B cell (primary cell): ENCODE results near the gene OR5B21. TPM values are rescaled to one million over a fixed set of nuclear protein-coding genes. Genes with fewer than 3 reads are reported as not detected.

Experiments used
- ATAC-seq: fragments of 200-7000 bp; cut with Tn5 transposase; one replicate; pipeline ENCODE4 v1.10.0; 2021; ENCODE audit warnings: low read depth, mild to moderate bottlenecking, moderate number of reproducible peaks, moderate library complexity
- CTCF ChIA-PET: fragments of 350-600 bp; sonication (Branson Sonifier 250); formaldehyde crosslinking; loops from one replicate; lab custom pipeline; 2021; ENCODE audit warnings: antibody characterized with exemption, inconsistent platforms; lab: Charles Lee
- POLR2A ChIA-PET: fragments of 350-600 bp; sonication (Branson Sonifier 250); formaldehyde crosslinking; loops from one replicate; lab custom pipeline; 2021; ENCODE audit warnings: antibody characterized with exemption; lab: Charles Lee
- DNase-seq: peaks from one replicate; pipeline ENCODE4 v3.0.0; 2013
- H2AFZ ChIP-seq: 2 replicates; pipeline ENCODE4 v1.6.1; 2012; ENCODE audit warnings: mild to moderate bottlenecking, low read depth, low read length; ENCODE audit not compliant: insufficient read depth, poor library complexity, severe bottlenecking
- H3K27ac ChIP-seq, 2 donors: 1 replicate in 1 of 2; 2 replicates in 1 of 2; pipeline ENCODE4 v1.5.1; 2012 to 2013; ENCODE audit warnings: low read length in 2 of 2, mild to moderate bottlenecking in 2 of 2, moderate library complexity in 1 of 2
- H3K27me3 ChIP-seq, 4 experiments: fragments of 200-600 bp in 1 of 4; sonication (generic) in 1 of 4; replicated peaks in 1 of 4; 1 replicate in 2 of 4; 2 replicates in 2 of 4; pipeline versions ENCODE4 v1.6.1 to v1.7.0; 2013 to 2016; ENCODE audit warnings: low read length in 3 of 4, mild to moderate bottlenecking in 2 of 4, mixed read lengths in 1 of 4, moderate library complexity in 1 of 4; ENCODE audit not compliant: insufficient read depth in 4 of 4, control insufficient read depth in 3 of 4; ENCODE audit errors: control extremely low read depth in 1 of 4
- H3K36me3 ChIP-seq, 2 experiments: replicated peaks in 1 of 2; 1 replicate in 1 of 2; 2 replicates in 1 of 2; pipeline versions ENCODE4 v1.6.1 to v1.7.1; 2013; ENCODE audit warnings: low read length in 1 of 2; ENCODE audit not compliant: insufficient read depth in 2 of 2, control insufficient read depth in 1 of 2; ENCODE audit errors: control extremely low read depth in 1 of 2, extremely low read depth in 1 of 2
- H3K4me1 ChIP-seq, 2 donors: fragments of 200-600 bp in 1 of 2; sonication (generic) in 1 of 2; 1 replicate in 1 of 2; 2 replicates in 1 of 2; pipeline versions ENCODE4 v1.5.1 to v1.6.1; 2013 to 2017; ENCODE audit warnings: low read length in 2 of 2; ENCODE audit not compliant: control insufficient read depth in 2 of 2, insufficient read depth in 2 of 2
- H3K4me2 ChIP-seq: replicated peaks from 2 replicates; pipeline ENCODE3; 2012; ENCODE audit warnings: mild to moderate bottlenecking, low read depth, low read length; ENCODE audit not compliant: poor library complexity, severe bottlenecking
- H3K4me3 ChIP-seq, 5 experiments: fragments of 200-600 bp in 1 of 5; sonication (generic) in 1 of 5; 1 replicate in 3 of 5; 2 replicates in 2 of 5; pipeline versions ENCODE4 v1.5.1 to v1.7.0; 2011 to 2016; ENCODE audit warnings: low read length in 4 of 5, mild to moderate bottlenecking in 4 of 5, low read depth in 2 of 5, control low read depth in 1 of 5, moderate library complexity in 1 of 5; ENCODE audit not compliant: insufficient read depth in 1 of 5; ENCODE audit errors: control extremely low read depth in 1 of 5, extremely low read depth in 1 of 5
- H3K79me2 ChIP-seq: fragments of 200-600 bp; sonication (generic); one replicate; pipeline ENCODE4 v1.6.0; 2016; ENCODE audit warnings: low read length; ENCODE audit not compliant: control insufficient read depth, insufficient read depth
- H3K9ac ChIP-seq: fragments of 200-600 bp; sonication (generic); 2 replicates; pipeline ENCODE4 v1.6.1; 2017; ENCODE audit warnings: mild to moderate bottlenecking, low read length, moderate library complexity
- H3K9me3 ChIP-seq, 3 donors: one replicate each; pipeline versions ENCODE4 v1.6.1 to v1.7.1; 2013; ENCODE audit warnings: low read length in 2 of 3; ENCODE audit not compliant: control insufficient read depth in 2 of 3, insufficient read depth in 1 of 3; ENCODE audit errors: control extremely low read depth in 1 of 3
- H4K20me1 ChIP-seq: 2 replicates; pipeline ENCODE4 v1.6.0; 2012; ENCODE audit warnings: mild to moderate bottlenecking, low read length; ENCODE audit not compliant: insufficient read depth, control insufficient read depth, poor library complexity, severe bottlenecking
- H3K27ac Mint-ChIP-seq: one replicate; pipeline ENCODE4 v1.8.0; 2021; ENCODE audit warnings: mixed read lengths
- H3K27me3 Mint-ChIP-seq: one replicate; pipeline ENCODE4 v1.8.0; 2021; ENCODE audit warnings: mixed read lengths
- H3K4me1 Mint-ChIP-seq: one replicate; pipeline ENCODE4 v1.8.0; 2021; ENCODE audit warnings: mixed read lengths
- H3K4me3 Mint-ChIP-seq: one replicate; pipeline ENCODE4 v1.8.0; 2021; ENCODE audit warnings: mixed read lengths
- H3K9me3 Mint-ChIP-seq: one replicate; pipeline ENCODE4 v1.8.0; 2022; ENCODE audit warnings: mixed read lengths; ENCODE audit not compliant: insufficient read depth
- EZH2 ChIP-seq: IDR thresholded peaks from 2 replicates; pipeline ENCODE4 v1.6.1; 2012; ENCODE audit warnings: borderline replicate concordance, low read depth, mild to moderate bottlenecking, moderate library complexity, low read length; ENCODE audit not compliant: insufficient read depth, poor library complexity, severe bottlenecking
- WGBS: methylation state at CpG from one replicate; pipeline ENCODE4 v1.1.5; 2013; ENCODE audit warnings: missing lambda C conversion rate; ENCODE audit not compliant: insufficient coverage; 5-methylcytosine and 5-hydroxymethylcytosine counted together
- intact Hi-C: fragments of 100-400 bp; cut with micrococcal nuclease; formaldehyde crosslinking; loops from one replicate; pipeline ENCODE4 v1.10.0; 2022
- polyA plus RNA-seq: library from polyadenylated mRNA; depleted of rRNA; stranded (reverse); fragments of >200 nt; gene quantifications from 2 replicates; pipeline ENCODE4 v1.2.3, GENCODE V29; 2012
- total RNA-seq, 2 donors: library from RNA; stranded (reverse); fragments of 120-200 nt in 1 of 2; gene quantifications; 1 replicate in 1 of 2; 2 replicates in 1 of 2; pipeline versions ENCODE4 v1.2.3 to v1.2.4, GENCODE V29; 2013 to 2022
- TF ChIP-seq, protein P1 (sequence below): fragments of 200-600 bp; IDR thresholded peaks from one replicate; pipeline ENCODE4 v1.8.0; 2022; ENCODE audit warnings: antibody characterized with exemption, mild to moderate bottlenecking

OR5B21 gene
- total and polyA plus RNA-seq, 2 donors (not counting 1 experiment from before 2014, with no cell fraction given) = 0.10 to 0.74 TPM

DNA sequence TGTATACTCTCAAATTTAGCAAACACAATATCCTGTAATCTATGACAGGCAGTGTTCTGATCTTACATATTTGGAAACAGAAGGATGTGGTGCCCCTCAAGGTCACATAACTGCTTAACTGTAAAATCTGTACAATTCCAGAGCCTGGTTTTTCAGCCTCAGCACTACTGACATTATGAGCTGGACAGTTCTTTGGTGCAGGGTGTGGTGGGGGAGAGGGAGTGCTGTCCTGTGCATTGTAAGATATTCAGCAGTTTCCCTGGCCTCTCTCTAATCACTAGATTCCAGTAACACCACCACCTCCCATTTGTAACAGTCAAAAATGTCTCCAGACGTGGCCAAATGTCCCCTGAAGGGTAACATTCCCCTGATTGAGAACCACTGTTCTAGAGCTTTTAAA, 1.8 kb upstream of the OR5B21 start:
- Mint-ChIP-seq H3K4me3 (no peak overlapping the region), H3K27me3 (no peaks in the 10 kb centered on the region), H3K9me3 (no peaks in the 10 kb centered on the region), H3K4me1 (peaks cover 20% of the 10 kb centered on the region), H3K27ac (no peak overlapping the region)
- no CpG with 5 or more reads among the region's 1 CpG for WGBS
- Histone ChIP-seq H2AFZ (no peak overlapping the region), H3K27me3 (no peaks in the 10 kb centered on the region), H3K9ac (no peak overlapping the region), H3K27ac (no peak overlapping the region), H3K79me2 (no peaks in the 10 kb centered on the region), H3K36me3 (no peaks in the 10 kb centered on the region), H3K9me3 (no peaks in the 10 kb centered on the region), H3K4me2 (no peak overlapping the region), H3K4me3 (no peak overlapping the region), H3K4me1 (peaks cover 8 to 12% of the 10 kb centered on the region in 2 donors), H4K20me1 (no peaks in the 10 kb centered on the region)
- DNase-seq (no peak), ATAC-seq (no peak)
- TF ChIP-seq, protein P1, sequence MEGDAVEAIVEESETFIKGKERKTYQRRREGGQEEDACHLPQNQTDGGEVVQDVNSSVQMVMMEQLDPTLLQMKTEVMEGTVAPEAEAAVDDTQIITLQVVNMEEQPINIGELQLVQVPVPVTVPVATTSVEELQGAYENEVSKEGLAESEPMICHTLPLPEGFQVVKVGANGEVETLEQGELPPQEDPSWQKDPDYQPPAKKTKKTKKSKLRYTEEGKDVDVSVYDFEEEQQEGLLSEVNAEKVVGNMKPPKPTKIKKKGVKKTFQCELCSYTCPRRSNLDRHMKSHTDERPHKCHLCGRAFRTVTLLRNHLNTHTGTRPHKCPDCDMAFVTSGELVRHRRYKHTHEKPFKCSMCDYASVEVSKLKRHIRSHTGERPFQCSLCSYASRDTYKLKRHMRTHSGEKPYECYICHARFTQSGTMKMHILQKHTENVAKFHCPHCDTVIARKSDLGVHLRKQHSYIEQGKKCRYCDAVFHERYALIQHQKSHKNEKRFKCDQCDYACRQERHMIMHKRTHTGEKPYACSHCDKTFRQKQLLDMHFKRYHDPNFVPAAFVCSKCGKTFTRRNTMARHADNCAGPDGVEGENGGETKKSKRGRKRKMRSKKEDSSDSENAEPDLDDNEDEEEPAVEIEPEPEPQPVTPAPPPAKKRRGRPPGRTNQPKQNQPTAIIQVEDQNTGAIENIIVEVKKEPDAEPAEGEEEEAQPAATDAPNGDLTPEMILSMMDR = no peak
- no peak for TF ChIP-seq EZH2
- intact Hi-C loops = loop anchor here (5.0 kb wide), 1 partner anchor 942 kb away; the partner anchor contains the start of gene UBE2L6
- POLR2A ChIA-PET = no interaction called here
- CTCF ChIA-PET = interaction anchor here (0.8 kb wide), 1 partner anchor 10 kb away, joined by 3 read pairs; no protein-coding TSS in a partner anchor

DNA sequence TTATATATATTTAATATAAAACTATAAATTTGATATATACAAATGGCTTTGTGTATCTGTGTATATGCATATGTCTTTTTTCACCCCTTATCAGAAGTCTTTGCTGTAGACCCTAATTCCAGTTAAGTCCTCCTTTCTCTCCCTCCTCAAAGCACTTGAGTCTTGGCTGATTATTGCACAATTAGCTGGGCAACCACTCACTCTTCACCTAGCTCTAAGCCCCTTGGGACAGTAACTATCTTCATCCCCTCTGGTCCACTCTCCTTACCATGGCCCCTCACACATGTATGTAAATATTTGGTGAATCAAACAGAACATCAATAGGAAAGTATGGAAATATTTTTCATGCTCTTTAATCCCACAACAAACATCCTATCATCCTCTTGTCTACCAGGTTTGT, 909 bp upstream of the OR5B21 start:
- H3K79me2 ChIP-seq = no peaks in the 10 kb centered on the region
- no peak overlapping the region for H2AFZ ChIP-seq
- Mint-ChIP-seq H3K4me3 (no peak overlapping the region), H3K4me1 (peaks cover 21% of the 10 kb centered on the region), H3K27ac (no peak overlapping the region), H3K9me3 (no peaks in the 10 kb centered on the region), H3K27me3 (no peaks in the 10 kb centered on the region)
- no peak for TF ChIP-seq EZH2
- TF ChIP-seq, protein P1 = no peak
- no peak overlapping the region for H3K4me3 ChIP-seq
- no peaks in the 10 kb centered on the region for H3K27me3 ChIP-seq
- no peaks in the 10 kb centered on the region for H3K36me3 ChIP-seq
- POLR2A ChIA-PET = no interaction called here
- ATAC-seq (no peak), DNase-seq (no peak)
- H3K9ac ChIP-seq = no peak overlapping the region
- no peak overlapping the region for H3K4me2 ChIP-seq
- H3K4me1 ChIP-seq = peaks cover 8 to 12% of the 10 kb centered on the region in 2 donors
- CTCF ChIA-PET = no interaction called here
- no peaks in the 10 kb centered on the region for H4K20me1 ChIP-seq
- no peaks in the 10 kb centered on the region for H3K9me3 ChIP-seq
- H3K27ac ChIP-seq = no peak overlapping the region
- intact Hi-C loops = no loop called here
